ENCODE results near the gene RPL31.

RPL31 gene

DNA sequence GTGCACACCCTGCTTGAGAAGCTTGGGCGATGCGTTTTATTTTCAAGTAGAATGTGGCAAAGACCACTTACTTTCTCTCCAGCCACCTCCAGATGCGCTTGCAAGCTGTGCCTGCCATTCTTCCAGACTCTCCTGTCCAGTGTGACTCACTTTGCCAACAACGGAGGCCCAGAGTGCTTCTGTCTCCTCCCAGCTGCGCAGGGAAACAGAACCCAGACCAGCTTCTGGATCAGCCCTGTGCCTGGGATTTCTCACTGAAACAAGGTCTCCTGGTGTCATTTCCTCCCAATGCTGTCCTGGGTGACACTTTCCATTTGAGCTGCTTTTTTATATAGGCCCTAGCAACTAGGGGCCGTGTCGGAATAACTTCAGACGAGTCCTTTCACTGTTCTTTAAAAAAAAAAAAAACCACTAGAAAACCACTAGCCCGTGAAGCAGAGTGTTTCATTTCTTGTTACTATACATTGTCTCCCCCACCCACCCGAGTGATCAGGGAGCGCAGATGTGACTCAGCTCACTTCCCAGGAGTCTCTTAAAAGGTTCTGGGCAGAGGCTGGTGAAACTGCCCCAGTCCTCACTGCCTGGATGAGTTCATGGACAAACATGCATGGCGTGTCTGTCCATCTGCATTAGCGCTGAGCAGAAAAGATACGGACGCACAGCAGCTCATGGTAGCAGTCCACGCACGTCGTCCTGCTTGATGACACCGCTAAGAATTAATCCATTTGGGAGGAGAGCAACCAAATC lies 25.3 kb upstream of the RPL31 start:
- no peaks in the 10 kb centered on the region for H3K79me2 ChIP-seq (ENCODE audit: low read length)
- H3K4me3 ChIP-seq (ENCODE audit: low read length): no peak overlapping the region
- no peaks in the 10 kb centered on the region for H3K9me2 ChIP-seq (replicated peaks; ENCODE audit: insufficient read depth, low read length)
- no peaks in the 10 kb centered on the region for H3K36me3 ChIP-seq (replicated peaks; ENCODE audit: insufficient read depth, low read length)
- DNase-seq: no peak
- no peaks in the 10 kb centered on the region for H3F3A ChIP-seq (ENCODE audit: insufficient read depth, low read length)
- no peak overlapping the region for H3K9ac ChIP-seq (ENCODE audit: low read length)
- H2AFZ ChIP-seq (ENCODE audit: low read length): no peak overlapping the region
- H4K20me1 ChIP-seq (ENCODE audit: insufficient read depth, low read length): no peaks in the 10 kb centered on the region
- H3K9me3 ChIP-seq (replicated peaks; ENCODE audit: insufficient read depth, low read length): no peaks in the 10 kb centered on the region
- no peak overlapping the region for H3K27ac ChIP-seq (ENCODE audit: low read length)
- TF ChIP-seq EZH2phosphoT487 (IDR thresholded peaks at IDR 0.05; ENCODE audit: low read length) (no peak), EZH2 (optimal IDR thresholded peaks at IDR 0.05; ENCODE audit: low read depth, low read length) (no peak)
- TF ChIP-seq, protein P1, sequence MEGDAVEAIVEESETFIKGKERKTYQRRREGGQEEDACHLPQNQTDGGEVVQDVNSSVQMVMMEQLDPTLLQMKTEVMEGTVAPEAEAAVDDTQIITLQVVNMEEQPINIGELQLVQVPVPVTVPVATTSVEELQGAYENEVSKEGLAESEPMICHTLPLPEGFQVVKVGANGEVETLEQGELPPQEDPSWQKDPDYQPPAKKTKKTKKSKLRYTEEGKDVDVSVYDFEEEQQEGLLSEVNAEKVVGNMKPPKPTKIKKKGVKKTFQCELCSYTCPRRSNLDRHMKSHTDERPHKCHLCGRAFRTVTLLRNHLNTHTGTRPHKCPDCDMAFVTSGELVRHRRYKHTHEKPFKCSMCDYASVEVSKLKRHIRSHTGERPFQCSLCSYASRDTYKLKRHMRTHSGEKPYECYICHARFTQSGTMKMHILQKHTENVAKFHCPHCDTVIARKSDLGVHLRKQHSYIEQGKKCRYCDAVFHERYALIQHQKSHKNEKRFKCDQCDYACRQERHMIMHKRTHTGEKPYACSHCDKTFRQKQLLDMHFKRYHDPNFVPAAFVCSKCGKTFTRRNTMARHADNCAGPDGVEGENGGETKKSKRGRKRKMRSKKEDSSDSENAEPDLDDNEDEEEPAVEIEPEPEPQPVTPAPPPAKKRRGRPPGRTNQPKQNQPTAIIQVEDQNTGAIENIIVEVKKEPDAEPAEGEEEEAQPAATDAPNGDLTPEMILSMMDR (IDR thresholded peaks at IDR 0.05; ENCODE audit: low read length): no peak
- no peaks in the 10 kb centered on the region for H3K27me3 ChIP-seq (replicated peaks; ENCODE audit: insufficient read depth, low read length)
- no peaks in the 10 kb centered on the region for H3K4me1 ChIP-seq (ENCODE audit: low read length)
- H3K4me2 ChIP-seq (ENCODE audit: low read depth, low read length): no peak overlapping the region

DNA sequence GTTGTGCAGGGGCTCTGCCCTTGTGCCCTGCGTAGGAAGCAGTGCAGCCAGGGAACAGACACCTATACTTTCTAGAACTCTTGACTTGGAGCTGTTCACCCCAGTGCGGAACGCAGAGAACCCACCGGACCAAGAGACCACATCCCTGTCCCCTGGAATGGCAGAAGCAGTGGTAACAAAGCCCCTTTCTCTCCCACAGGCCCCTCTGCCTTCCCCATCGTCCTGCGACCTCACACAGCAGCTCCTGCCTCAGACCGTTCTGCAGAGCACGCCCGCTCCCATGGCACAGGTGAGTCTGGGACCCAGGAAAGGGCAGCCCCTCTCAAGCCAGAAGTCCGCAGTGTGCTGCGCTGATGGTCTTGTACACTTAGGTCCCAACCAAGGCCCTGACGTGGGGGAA lies 24.6 kb upstream of the RPL31 start:
- Histone ChIP-seq H3K27ac (ENCODE audit: low read length) (no peak overlapping the region), H3K9me2 (replicated peaks; ENCODE audit: insufficient read depth, low read length) (no peaks in the 10 kb centered on the region), H3K4me2 (ENCODE audit: low read depth, low read length) (no peak overlapping the region), H3K9me3 (replicated peaks; ENCODE audit: insufficient read depth, low read length) (no peaks in the 10 kb centered on the region), H3K27me3 (replicated peaks; ENCODE audit: insufficient read depth, low read length) (no peaks in the 10 kb centered on the region), H3K4me1 (ENCODE audit: low read length) (no peaks in the 10 kb centered on the region), H3F3A (ENCODE audit: insufficient read depth, low read length) (no peaks in the 10 kb centered on the region), H3K79me2 (ENCODE audit: low read length) (no peaks in the 10 kb centered on the region), H3K9ac (ENCODE audit: low read length) (no peak overlapping the region), H4K20me1 (ENCODE audit: insufficient read depth, low read length) (no peaks in the 10 kb centered on the region), H3K4me3 (ENCODE audit: low read length) (no peak overlapping the region), H3K36me3 (replicated peaks; ENCODE audit: insufficient read depth, low read length) (no peaks in the 10 kb centered on the region), H2AFZ (ENCODE audit: low read length) (no peak overlapping the region)
- no peak for DNase-seq
- TF ChIP-seq, protein P1 (IDR thresholded peaks at IDR 0.05; ENCODE audit: low read length): no peak
- TF ChIP-seq EZH2 (optimal IDR thresholded peaks at IDR 0.05; ENCODE audit: low read depth, low read length) (no peak), EZH2phosphoT487 (IDR thresholded peaks at IDR 0.05; ENCODE audit: low read length) (no peak)

GRCh38 chr2:100978582-100979191 lies 23.4 kb upstream of the RPL31 start:
- Histone ChIP-seq H3F3A (ENCODE audit: insufficient read depth, low read length) (no peaks in the 10 kb centered on the region), H3K9me3 (replicated peaks; ENCODE audit: insufficient read depth, low read length) (no peaks in the 10 kb centered on the region), H3K4me3 (ENCODE audit: low read length) (no peak overlapping the region), H3K79me2 (ENCODE audit: low read length) (no peaks in the 10 kb centered on the region), H3K9me2 (replicated peaks; ENCODE audit: insufficient read depth, low read length) (no peaks in the 10 kb centered on the region), H2AFZ (ENCODE audit: low read length) (no peak overlapping the region), H3K4me1 (ENCODE audit: low read length) (no peaks in the 10 kb centered on the region), H3K4me2 (ENCODE audit: low read depth, low read length) (no peak overlapping the region), H3K9ac (ENCODE audit: low read length) (no peak overlapping the region), H3K27me3 (replicated peaks; ENCODE audit: insufficient read depth, low read length) (no peaks in the 10 kb centered on the region), H4K20me1 (ENCODE audit: insufficient read depth, low read length) (no peaks in the 10 kb centered on the region), H3K27ac (ENCODE audit: low read length) (no peak overlapping the region), H3K36me3 (replicated peaks; ENCODE audit: insufficient read depth, low read length) (no peaks in the 10 kb centered on the region)
- TF ChIP-seq EZH2phosphoT487 (IDR thresholded peaks at IDR 0.05; ENCODE audit: low read length) (no peak), EZH2 (optimal IDR thresholded peaks at IDR 0.05; ENCODE audit: low read depth, low read length) (no peak)
- TF ChIP-seq, protein P1 (IDR thresholded peaks at IDR 0.05; ENCODE audit: low read length): no peak
- no peak for DNase-seq

Data from MM.1S (cell line).